ENCODE results near the gene GPRC5A.
A peak's percentile ranks its signal among the peaks of the same experiment; 100 is the strongest.
"Not testable (repeated sequence)": the region's sequence is repeated elsewhere in the genome, so short reads cannot be mapped to it uniquely, and the experiment has no call there.

The GPRC5A gene

GRCh38 chr12:12891080-12891880 lies at the start of gene GPRC5A:
GPRC5A (plus strand) TSS chr12:12891562; CDS start chr12:12908250, 16,688 bp downstream.
- peak; percentile 87 for DNase-seq

- DNase-seq, result no peak
Measured at GRCh38 chr12:12845794-12846243, 45.5 kb upstream of the GPRC5A start.

- DNase-seq, result not testable (repeated sequence)
Measured at GRCh38 chr12:12846780-12847179, 44.6 kb upstream of the GPRC5A start.

GRCh38 chr12:12853435-12853834 lies 37.9 kb upstream of the GPRC5A start:
- no peak for DNase-seq

GRCh38 chr12:12859690-12860089 lies 31.7 kb upstream of the GPRC5A start:
- DNase-seq, result peak; percentile 59

GRCh38 chr12:12864243-12864642 lies 27.1 kb upstream of the GPRC5A start:
- DNase-seq, result no peak

- no peak for DNase-seq
Measured at GRCh38 chr12:12868477-12869235, 22.7 kb upstream of the GPRC5A start.

GRCh38 chr12:12870465-12870864 lies 20.9 kb upstream of the GPRC5A start:
- peak; percentile 100 for DNase-seq

GRCh38 chr12:12871587-12872138 lies 19.7 kb upstream of the GPRC5A start:
- no peak for DNase-seq

- DNase-seq, result peak; percentile 79
Measured at GRCh38 chr12:12872139-12872933, 19.0 kb upstream of the GPRC5A start.

- peak; percentile 69 for DNase-seq
Measured at GRCh38 chr12:12872934-12873275, 18.5 kb upstream of the GPRC5A start.

GRCh38 chr12:12874029-12874428 lies 17.3 kb upstream of the GPRC5A start:
- no peak for DNase-seq

GRCh38 chr12:12875301-12875700 lies 16.1 kb upstream of the GPRC5A start:
- not testable (repeated sequence) for DNase-seq

GRCh38 chr12:12877153-12877768 lies 14.1 kb upstream of the GPRC5A start:
- no peak for DNase-seq

- no peak for DNase-seq
Measured at GRCh38 chr12:12877781-12878455, 13.4 kb upstream of the GPRC5A start.

- DNase-seq, result no peak
Measured at GRCh38 chr12:12880537-12880936, 10.8 kb upstream of the GPRC5A start.

- DNase-seq, result peak; percentile 82
Measured at GRCh38 chr12:12881151-12881909, 10.0 kb upstream of the GPRC5A start.

GRCh38 chr12:12882288-12882687 lies 9.1 kb upstream of the GPRC5A start:
- no peak for DNase-seq

- peak; percentile 45 for DNase-seq
Measured at GRCh38 chr12:12883369-12884001, 7.9 kb upstream of the GPRC5A start.

- DNase-seq, result no peak
Measured at GRCh38 chr12:12885096-12885792, 6.1 kb upstream of the GPRC5A start.

All from fibroblast of skin of right quadriceps (primary cell).